SH-SY5Y (cell line): Measurements from ENCODE around the gene ANKMY2.

Source experiments
- GATA2 ChIP-seq: IDR thresholded peaks from 2 replicates; pipeline ENCODE4 v1.6.1; 2011; ENCODE audit warnings: mild to moderate bottlenecking, low read depth, low read length
- GATA3 ChIP-seq: IDR thresholded peaks from 2 replicates; pipeline ENCODE4 v1.6.1; 2011; ENCODE audit warnings: low read depth, mild to moderate bottlenecking, low read length, moderate library complexity

DNA sequence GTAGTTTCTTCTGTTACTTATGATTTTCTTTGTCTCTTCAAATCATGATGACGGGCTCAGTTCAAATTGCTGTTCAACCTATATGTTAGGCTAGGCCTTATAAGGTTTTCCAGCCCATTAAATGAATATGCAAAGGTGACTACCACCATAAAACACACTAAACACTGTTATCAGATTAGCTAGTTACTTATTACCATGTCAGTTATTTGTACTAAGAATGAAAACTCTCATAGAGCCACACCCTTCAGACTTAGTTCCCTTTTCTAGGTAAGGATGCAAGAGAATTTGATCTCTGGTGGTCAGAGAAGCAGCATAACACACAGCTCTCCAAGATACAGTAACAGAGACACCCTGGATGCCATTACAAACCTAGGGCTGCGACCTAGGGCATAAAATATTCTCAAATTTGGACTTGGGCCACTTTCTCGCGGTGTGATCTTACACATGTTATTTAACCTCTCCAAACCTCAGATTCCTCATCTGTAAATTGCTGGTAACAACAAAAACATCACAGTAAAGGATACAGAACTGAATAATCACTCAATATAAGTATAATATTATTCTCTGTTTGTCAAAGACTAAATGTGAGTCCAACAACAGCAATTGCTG lies 35.6 kb downstream of the ANKMY2 start:
- TF ChIP-seq GATA2 (no peak), GATA3 (no peak)
